Activated B cell treated with CpG ODN at 0.5 μM for 24 hours (primary cell): ENCODE data around the gene MMP8. TPM values are rescaled to one million over a fixed set of nuclear protein-coding genes. Genes with fewer than 3 reads are reported as not detected.

ENCODE experiments used
- ATAC-seq: fragments of 200-7000 bp; cut with Tn5 transposase; one replicate; pipeline ENCODE4 v1.10.0; 2021; ENCODE audit warnings: low read depth, mild to moderate bottlenecking, moderate library complexity
- CTCF ChIA-PET: fragments of 350-600 bp; sonication (Branson Sonifier 250); formaldehyde crosslinking; loops from one replicate; lab custom pipeline; 2021; ENCODE audit warnings: antibody characterized with exemption; lab: Charles Lee
- POLR2A ChIA-PET: fragments of 350-600 bp; sonication (Branson Sonifier 250); formaldehyde crosslinking; loops from one replicate; lab custom pipeline; 2021; ENCODE audit warnings: antibody characterized with exemption; lab: Charles Lee
- DNase-seq: peaks from one replicate; pipeline ENCODE4 v3.0.0; 2022
- H3K27ac Mint-ChIP-seq: one replicate; pipeline ENCODE4 v1.8.0; 2020; ENCODE audit warnings: mixed read lengths
- H3K27me3 Mint-ChIP-seq: one replicate; pipeline ENCODE4 v1.8.0; 2021; ENCODE audit warnings: mixed read lengths
- H3K36me3 Mint-ChIP-seq: one replicate; pipeline ENCODE4 v1.8.0; 2021; ENCODE audit warnings: low read depth, mixed read lengths
- H3K4me1 Mint-ChIP-seq: one replicate; pipeline ENCODE4 v1.8.0; 2021; ENCODE audit warnings: mixed read lengths
- H3K4me3 Mint-ChIP-seq: one replicate; pipeline ENCODE4 v1.8.0; 2020; ENCODE audit warnings: mild to moderate bottlenecking, mixed read lengths
- H3K9me3 Mint-ChIP-seq: one replicate; pipeline ENCODE4 v1.8.0; 2020; ENCODE audit warnings: mixed read lengths
- intact Hi-C: fragments of 100-400 bp; cut with micrococcal nuclease; formaldehyde crosslinking; loops from one replicate; pipeline ENCODE4 v1.15.1; 2024
- total RNA-seq: library from RNA; stranded (reverse); gene quantifications from 2 replicates; pipeline ENCODE4 v1.2.3, GENCODE V29; 2022
- TF ChIP-seq, protein P1 (sequence below): fragments of 200-600 bp; IDR thresholded peaks from one replicate; pipeline ENCODE4 v1.8.0; 2022; ENCODE audit warnings: antibody characterized with exemption, mild to moderate bottlenecking

The MMP8 gene
- total RNA-seq, 1 donor from 2014 or later: not detected

DNA sequence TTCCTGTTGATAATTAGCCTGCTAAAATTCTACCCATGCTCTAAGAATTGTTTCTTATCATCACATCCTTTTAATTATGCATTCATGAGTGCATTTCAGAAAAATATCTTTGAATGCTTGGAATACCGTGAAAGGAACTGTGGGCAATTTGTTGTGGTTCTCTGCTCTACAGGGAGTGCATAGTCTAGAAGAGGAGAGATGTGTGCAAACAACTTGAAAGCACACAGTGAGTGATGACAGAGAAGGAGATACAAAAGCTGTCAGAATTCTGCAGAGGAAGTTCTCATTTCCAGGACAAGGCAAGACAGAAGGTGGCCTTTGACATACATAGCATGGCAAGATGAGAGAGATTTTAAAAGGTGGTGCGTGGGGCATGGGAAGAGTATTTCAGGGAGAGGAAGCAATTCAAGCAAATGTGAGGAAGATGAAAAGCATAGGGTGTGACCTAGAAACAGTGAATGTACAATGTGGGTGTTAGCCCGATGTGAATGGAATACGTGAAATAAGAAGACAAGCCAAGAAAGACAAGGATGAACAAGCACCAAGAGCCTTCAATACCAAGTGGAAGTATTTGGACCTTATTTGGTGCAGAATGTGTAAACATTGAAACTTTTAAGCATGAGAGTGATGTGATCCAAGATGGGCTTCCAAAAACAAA, 5.0 kb downstream of the MMP8 start:
- ChIA-PET POLR2A (no interaction called here), CTCF (no interaction called here)
- Mint-ChIP-seq H3K4me3 (no peak overlapping the region), H3K36me3 (no peaks in the 10 kb centered on the region), H3K9me3 (peaks cover 4% of the 10 kb centered on the region), H3K4me1 (no peaks in the 10 kb centered on the region), H3K27me3 (peaks cover 6% of the 10 kb centered on the region), H3K27ac (no peak overlapping the region)
- TF ChIP-seq, protein P1, sequence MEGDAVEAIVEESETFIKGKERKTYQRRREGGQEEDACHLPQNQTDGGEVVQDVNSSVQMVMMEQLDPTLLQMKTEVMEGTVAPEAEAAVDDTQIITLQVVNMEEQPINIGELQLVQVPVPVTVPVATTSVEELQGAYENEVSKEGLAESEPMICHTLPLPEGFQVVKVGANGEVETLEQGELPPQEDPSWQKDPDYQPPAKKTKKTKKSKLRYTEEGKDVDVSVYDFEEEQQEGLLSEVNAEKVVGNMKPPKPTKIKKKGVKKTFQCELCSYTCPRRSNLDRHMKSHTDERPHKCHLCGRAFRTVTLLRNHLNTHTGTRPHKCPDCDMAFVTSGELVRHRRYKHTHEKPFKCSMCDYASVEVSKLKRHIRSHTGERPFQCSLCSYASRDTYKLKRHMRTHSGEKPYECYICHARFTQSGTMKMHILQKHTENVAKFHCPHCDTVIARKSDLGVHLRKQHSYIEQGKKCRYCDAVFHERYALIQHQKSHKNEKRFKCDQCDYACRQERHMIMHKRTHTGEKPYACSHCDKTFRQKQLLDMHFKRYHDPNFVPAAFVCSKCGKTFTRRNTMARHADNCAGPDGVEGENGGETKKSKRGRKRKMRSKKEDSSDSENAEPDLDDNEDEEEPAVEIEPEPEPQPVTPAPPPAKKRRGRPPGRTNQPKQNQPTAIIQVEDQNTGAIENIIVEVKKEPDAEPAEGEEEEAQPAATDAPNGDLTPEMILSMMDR: no peak
- intact Hi-C loops: no loop called here
- ATAC-seq (no peak), DNase-seq (no peak)

DNA sequence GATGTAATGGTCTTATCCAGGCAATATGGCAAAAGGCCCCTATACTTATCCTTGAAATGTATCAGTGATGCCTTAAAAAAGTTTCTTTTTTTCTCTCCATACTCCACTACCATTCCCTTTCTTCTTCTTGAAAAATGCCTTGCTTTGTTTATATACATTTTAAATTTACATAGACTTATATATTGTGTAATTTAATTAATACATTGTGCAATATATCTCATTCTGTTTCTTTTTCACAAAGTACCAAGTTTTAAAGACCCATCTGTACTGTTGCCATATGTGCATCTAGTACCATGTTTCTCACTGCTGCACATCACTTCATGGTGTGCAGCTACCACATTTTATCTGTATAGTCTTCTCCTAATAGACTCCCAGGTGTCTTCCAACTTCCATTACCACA, 7.5 kb downstream of the MMP8 start:
- ATAC-seq: no peak
- Mint-ChIP-seq H3K36me3 (no peaks in the 10 kb centered on the region), H3K4me1 (no peaks in the 10 kb centered on the region)

DNA sequence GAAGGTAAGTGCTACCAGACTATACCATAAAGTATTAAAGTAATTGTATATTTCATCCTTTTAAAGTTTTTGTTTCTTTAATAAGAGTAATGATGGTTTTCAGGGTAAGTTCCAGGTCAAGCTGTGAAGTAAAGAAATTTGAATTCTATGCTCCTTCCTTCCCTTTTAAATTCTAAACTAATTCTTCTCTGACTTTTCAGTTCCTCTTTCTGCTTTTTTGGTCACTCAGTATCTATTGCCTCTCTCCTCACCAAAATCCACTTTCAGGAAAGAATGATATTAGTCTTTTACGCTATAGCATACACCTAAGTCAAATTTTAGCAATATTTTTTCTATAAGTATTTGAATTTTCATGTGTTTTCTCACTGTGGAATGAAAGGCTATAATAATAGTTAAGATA, 8.2 kb downstream of the MMP8 start:
- TF ChIP-seq, protein P1: no peak
- H3K4me3 Mint-ChIP-seq: no peak overlapping the region
- POLR2A ChIA-PET: no interaction called here
- H3K4me1 Mint-ChIP-seq: no peaks in the 10 kb centered on the region
- peaks cover 13% of the 10 kb centered on the region for H3K27me3 Mint-ChIP-seq
- ATAC-seq (no peak), DNase-seq (no peak)
- H3K27ac Mint-ChIP-seq: no peak overlapping the region
- CTCF ChIA-PET: no interaction called here
- no peaks in the 10 kb centered on the region for H3K36me3 Mint-ChIP-seq
- no peaks in the 10 kb centered on the region for H3K9me3 Mint-ChIP-seq
- intact Hi-C loops: no loop called here

More for the DNA sequence above, 7.5 kb downstream of the MMP8 start:
- Mint-ChIP-seq H3K27ac (no peak overlapping the region), H3K9me3 (no peaks in the 10 kb centered on the region), H3K27me3 (peaks cover 11% of the 10 kb centered on the region), H3K4me3 (no peak overlapping the region)
- CTCF ChIA-PET: no interaction called here
- POLR2A ChIA-PET: no interaction called here
- intact Hi-C loops: no loop called here
- TF ChIP-seq, protein P1: no peak
- DNase-seq: no peak

DNA sequence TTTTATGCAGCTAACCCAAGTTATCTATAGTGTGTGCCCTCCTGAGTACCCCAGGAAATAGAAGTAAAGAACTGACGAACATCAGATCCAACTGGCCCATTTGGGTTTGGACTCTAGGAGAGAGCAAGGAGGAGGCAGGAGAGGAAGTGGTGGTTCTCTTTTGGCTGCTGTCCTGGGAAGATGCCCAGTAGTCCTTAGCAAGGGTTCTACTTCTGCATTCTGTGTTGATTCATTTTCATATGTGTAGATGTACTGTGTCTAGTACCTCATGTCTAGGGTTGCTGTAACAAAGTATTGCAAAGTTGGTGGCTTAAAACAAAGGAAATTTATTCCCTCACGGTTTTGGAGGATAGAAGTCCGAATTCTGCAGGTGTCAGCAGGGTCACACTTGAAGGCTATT, 12.6 kb downstream of the MMP8 start:
- intact Hi-C loops: no loop called here
- Mint-ChIP-seq H3K27me3 (peaks cover 18% of the 10 kb centered on the region), H3K27ac (no peak overlapping the region), H3K4me3 (no peak overlapping the region), H3K4me1 (no peaks in the 10 kb centered on the region), H3K36me3 (no peaks in the 10 kb centered on the region), H3K9me3 (no peaks in the 10 kb centered on the region)
- ATAC-seq (no peak), DNase-seq (no peak)
- TF ChIP-seq, protein P1: no peak
- CTCF ChIA-PET: no interaction called here
- POLR2A ChIA-PET: no interaction called here

DNA sequence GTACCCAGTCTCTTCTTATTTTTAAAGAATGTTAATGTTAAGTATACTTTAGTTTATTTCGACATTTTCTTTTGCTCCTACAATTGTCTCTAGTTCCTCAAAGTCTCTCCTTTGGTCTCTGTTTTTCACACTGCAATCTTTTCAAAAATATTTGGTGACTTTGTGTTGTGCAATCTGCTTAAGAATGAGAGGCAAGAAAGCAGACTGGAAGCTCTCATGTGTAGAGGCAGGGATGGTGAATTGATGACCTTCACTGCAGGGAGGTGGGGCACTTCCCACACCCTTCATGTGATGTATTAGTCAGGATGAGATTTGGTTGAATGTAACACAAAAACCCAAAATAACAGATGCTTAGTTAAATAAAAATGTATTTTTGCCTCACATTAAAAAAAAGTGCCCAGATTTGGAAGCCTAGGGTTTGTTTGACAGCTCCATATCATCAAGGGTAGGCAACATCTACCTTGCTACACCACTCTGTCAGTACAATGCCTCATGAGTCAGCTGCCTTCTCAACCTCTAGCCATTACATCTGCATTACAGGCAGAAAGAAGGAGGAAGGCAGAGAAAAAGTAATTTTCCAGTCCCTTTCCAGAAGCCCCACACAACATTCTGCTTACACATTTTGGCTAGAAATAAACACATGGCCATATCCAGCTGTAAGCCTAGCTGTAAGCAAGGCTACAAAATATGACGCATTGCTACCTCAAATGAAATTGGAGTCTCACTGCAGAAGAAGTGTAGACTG, 15.4 kb downstream of the MMP8 start:
- no peak overlapping the region for H3K27ac Mint-ChIP-seq
- no peaks in the 10 kb centered on the region for H3K9me3 Mint-ChIP-seq
- CTCF ChIA-PET: no interaction called here
- TF ChIP-seq, protein P1: no peak
- POLR2A ChIA-PET: no interaction called here
- no peaks in the 10 kb centered on the region for H3K4me1 Mint-ChIP-seq
- H3K36me3 Mint-ChIP-seq: no peaks in the 10 kb centered on the region
- intact Hi-C loops: no loop called here
- DNase-seq (no peak), ATAC-seq (no peak)
- no peak overlapping the region for H3K4me3 Mint-ChIP-seq
- H3K27me3 Mint-ChIP-seq: peaks cover 18% of the 10 kb centered on the region
